GM18951 (cell line): Measurements from ENCODE around the gene PADI1.
"Not testable (repeated sequence)": the region's sequence is repeated elsewhere in the genome, so short reads cannot be mapped to it uniquely, and the experiment has no call there.

ENCODE experiments used
- POLR2A ChIP-seq: IDR thresholded peaks from 4 replicates; pipeline ENCODE4 v1.6.1; 2011; ENCODE audit warnings: mild to moderate bottlenecking; ENCODE audit not compliant: insufficient read length, insufficient read depth; ENCODE audit errors: extremely low read depth
- in situ Hi-C: fragments of 300-500 bp; cut with MboI; formaldehyde crosslinking; loops from one replicate; pipeline ENCODE4 v1.12.0; 2022; ENCODE audit warnings: low sequenced_read_pairs, mixed read lengths, inconsistent platforms; ENCODE audit not compliant: unreplicated experiment

PADI1 gene

GRCh38 chr1:17227358-17227915 lies 22.5 kb downstream of the PADI1 start:
- in situ Hi-C loops: no loop called here
- no peak for TF ChIP-seq POLR2A

DNA sequence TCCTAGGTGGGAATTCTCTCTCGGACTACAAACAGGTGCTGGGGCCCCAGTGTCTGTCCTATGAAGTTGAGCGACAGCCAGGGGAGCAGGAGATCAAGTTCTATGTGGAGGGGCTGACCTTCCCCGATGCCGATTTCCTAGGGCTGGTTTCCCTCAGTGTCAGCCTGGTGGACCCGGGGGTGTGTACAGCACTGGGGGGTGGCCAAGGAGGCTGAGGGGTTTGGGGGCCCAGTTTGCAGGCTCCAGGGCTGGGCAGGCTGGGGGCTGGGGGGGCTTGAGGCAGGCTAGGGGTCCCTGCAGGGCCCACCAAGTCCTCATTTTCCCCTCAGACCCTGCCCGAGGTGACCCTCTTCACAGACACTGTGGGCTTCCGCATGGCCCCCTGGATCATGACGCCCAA lies 23.7 kb downstream of the PADI1 start:
- in situ Hi-C loops: no loop called here
- TF ChIP-seq POLR2A: no peak

GRCh38 chr1:17229379-17229778 lies 24.5 kb downstream of the PADI1 start:
- in situ Hi-C loops: no loop called here
- no peak for TF ChIP-seq POLR2A

GRCh38 chr1:17230106-17230505 lies 25.2 kb downstream of the PADI1 start:
- no peak for TF ChIP-seq POLR2A
- in situ Hi-C loops: loop anchor here (5.0 kb wide), 1 partner anchor 103 kb away; no protein-coding TSS in a partner anchor

DNA sequence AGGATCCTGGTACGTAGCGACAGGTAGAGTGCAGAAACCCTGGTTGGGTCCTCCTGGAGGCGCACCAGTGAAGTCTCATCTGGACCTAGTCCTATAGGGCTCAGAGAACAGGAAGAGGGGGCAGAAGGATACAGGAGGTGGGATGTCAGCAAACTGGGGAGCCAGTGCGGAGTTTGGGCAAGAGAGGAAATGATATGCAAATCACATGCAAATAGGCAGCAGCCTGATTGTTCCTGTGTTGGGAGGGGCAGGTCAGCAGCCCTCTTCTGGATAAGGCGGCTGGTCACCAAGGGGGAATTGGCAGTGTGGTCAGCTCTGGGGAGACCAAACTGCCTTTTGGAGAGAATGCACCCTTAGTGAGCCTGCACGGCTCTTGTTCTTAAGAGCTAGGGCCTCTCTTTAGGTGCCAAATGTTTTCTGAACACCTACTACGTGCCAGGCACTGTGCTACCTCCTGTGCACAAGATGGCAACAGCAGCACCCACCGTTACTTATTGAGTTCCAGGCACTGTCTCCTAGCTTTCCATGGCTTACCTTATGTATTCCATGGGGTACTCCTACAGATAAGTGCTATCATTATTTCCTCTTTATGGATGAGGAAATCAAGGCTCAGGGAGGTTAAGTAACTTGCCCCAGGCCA lies 25.9 kb downstream of the PADI1 start:
- in situ Hi-C loops: loop anchor here (5.0 kb wide), 1 partner anchor 103 kb away; no protein-coding TSS in a partner anchor
- no peak for TF ChIP-seq POLR2A

- in situ Hi-C loops: loop anchor here (5.0 kb wide), 1 partner anchor 106 kb away; no protein-coding TSS in a partner anchor
- TF ChIP-seq POLR2A: no peak
Observed at GRCh38 chr1:17232759-17233661, 28.1 kb downstream of the PADI1 start.

GRCh38 chr1:17233675-17234320 lies 28.9 kb downstream of the PADI1 start:
- in situ Hi-C loops: loop anchor here (5.0 kb wide), 1 partner anchor 106 kb away; no protein-coding TSS in a partner anchor
- no peak for TF ChIP-seq POLR2A

GRCh38 chr1:17234405-17234804 lies 29.5 kb downstream of the PADI1 start:
- TF ChIP-seq POLR2A: no peak
- in situ Hi-C loops: loop anchor here (5.0 kb wide), 1 partner anchor 107 kb away; no protein-coding TSS in a partner anchor

DNA sequence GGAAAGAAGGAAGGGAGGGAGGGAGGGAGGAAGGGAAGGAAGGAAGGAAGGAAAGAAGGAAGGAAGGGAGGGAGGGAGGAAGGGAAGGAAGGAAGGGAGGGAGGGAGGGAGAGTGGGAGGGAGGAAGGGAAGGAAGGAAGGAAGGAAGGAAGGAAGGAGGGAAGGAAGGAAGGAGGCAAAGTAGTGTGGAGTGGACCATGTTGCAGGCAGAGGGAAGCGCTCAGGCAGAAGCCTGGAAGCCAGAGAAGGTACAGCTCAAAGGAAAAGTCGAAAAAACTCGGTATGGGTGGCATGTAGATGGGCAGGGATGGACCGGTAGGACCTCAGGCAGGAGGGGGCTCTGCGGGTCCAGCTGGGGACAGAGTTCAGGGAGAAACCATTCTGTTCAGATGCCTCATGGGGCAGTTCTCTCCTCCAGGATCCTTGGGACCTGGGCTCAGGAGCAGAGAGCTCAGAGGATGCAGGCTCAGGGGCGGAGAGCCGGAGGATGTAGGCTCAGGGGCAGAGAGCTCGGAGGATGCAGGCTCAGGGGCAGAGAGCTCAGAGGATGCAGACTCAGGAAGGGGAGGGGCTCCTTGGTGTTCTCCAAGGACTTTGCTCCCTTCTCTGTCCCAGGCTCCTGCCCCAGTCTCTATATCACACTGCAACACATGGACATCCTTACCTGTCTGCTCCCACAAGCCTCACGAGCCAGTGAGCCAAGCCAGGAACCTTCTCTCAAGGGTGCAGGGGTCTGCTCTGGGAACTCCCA lies 30.4 kb downstream of the PADI1 start:
- no peak for TF ChIP-seq POLR2A
- in situ Hi-C loops: no loop called here

- no peak for TF ChIP-seq POLR2A
- in situ Hi-C loops: no loop called here
Observed at GRCh38 chr1:17236779-17237560, 32.0 kb downstream of the PADI1 start.

- in situ Hi-C loops: no loop called here
- no peak for TF ChIP-seq POLR2A
Observed at GRCh38 chr1:17237561-17237903, 32.6 kb downstream of the PADI1 start.

DNA sequence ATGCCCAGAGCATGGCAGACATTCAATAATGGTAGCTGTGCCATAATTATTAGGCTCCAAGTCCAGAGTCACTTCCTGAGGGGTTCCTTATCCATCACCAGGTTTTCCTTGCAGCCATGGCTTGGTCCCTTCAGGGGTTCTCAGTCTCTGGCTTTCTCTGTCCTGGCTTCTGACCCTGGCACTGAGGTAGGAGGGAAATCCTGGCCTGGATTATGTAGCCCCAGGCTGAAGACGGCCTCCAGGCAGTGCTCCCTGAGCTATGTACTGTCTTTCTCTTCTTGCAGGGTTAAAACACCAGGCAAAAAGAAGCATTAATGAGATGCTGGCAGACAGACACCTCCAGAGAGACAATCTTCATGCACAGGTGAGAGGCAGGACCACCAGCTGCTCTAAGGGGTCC lies 34.5 kb downstream of the PADI1 start:
- in situ Hi-C loops: no loop called here
- TF ChIP-seq POLR2A: no peak

DNA sequence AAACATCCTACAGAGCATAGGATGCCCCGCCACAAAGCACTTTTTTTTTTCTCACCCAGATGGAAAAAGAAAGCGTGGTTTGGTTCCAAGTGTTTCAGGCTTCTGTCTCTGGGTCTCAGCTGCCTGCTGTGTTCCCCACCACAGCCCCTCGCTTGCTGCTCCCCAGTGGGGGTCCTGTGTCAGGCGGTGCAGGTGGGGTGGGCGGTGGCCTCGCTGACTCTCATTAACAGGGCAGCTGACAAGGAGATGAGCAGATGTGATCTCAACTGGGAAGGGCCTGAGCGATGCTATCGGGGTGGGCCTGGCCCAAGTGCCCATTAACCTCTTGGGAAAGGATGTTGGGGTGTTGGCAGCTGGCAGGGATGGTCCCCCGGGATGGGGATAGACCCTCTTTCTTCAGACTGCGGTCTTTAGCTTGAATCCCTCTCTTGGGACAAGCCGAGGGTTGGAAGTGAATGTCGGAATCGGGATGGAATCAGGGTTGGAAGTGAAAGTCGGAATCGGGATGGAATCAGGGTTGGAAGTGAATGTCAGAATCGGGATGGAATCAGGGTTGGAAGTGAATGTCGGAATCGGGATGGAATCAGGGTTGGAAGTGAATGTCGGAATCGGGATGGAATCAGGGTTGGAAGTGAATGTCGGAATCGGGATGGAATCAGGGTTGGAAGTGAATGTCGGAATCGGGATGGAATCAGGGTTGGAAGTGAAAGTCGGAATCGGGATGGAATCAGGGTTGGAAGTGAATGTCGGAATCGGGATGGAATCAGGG lies 36.3 kb downstream of the PADI1 start:
- in situ Hi-C loops: not testable (repeated sequence)

DNA sequence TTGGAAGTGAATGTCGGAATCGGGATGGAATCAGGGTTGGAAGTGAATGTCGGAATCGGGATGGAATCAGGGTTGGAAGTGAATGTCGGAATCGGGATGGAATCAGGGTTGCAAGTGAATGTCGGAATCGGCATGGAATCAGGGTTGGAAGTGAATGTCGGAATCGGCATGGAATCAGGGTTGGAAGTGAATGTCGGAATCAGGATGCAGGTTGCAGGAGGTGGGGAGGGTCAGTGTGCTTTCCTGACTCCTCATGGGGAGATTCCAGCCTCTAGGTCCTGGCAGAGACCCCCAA lies 36.8 kb downstream of the PADI1 start:
- in situ Hi-C loops: not testable (repeated sequence)
